HL-60 (cell line): ENCODE data around the gene MYO16.

Experiments used
- POLR2AphosphoS5 ChIP-seq: IDR thresholded peaks from 2 replicates; pipeline ENCODE4 v1.6.1; 2012; ENCODE audit warnings: low read depth
- TF ChIP-seq, protein P1 (sequence below): IDR thresholded peaks from one replicate; pipeline ENCODE4 v1.5.1; 2011; ENCODE audit warnings: low read length, control low read depth, inconsistent platforms; ENCODE audit not compliant: insufficient read depth

DNA sequence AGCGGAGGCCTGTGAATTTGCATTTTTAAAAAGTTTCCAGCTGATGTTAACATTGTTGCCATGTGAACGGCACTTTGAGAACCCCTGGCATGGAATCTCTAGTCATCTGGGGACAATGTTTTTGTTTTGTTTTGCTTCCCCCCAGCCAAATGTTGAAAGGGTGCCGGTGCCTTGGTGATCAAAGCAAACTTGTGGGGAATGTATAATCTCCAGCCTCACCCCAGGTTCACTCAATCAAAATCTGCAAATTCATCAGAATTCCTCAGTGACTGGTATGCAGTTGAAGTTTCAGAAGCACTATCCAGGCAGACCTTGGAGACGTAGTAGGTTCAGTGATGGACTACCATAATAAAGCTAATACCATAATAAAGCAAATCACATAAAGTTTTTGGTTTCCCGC is 428.7 kb downstream of the MYO16 start:
- TF ChIP-seq, protein P1, sequence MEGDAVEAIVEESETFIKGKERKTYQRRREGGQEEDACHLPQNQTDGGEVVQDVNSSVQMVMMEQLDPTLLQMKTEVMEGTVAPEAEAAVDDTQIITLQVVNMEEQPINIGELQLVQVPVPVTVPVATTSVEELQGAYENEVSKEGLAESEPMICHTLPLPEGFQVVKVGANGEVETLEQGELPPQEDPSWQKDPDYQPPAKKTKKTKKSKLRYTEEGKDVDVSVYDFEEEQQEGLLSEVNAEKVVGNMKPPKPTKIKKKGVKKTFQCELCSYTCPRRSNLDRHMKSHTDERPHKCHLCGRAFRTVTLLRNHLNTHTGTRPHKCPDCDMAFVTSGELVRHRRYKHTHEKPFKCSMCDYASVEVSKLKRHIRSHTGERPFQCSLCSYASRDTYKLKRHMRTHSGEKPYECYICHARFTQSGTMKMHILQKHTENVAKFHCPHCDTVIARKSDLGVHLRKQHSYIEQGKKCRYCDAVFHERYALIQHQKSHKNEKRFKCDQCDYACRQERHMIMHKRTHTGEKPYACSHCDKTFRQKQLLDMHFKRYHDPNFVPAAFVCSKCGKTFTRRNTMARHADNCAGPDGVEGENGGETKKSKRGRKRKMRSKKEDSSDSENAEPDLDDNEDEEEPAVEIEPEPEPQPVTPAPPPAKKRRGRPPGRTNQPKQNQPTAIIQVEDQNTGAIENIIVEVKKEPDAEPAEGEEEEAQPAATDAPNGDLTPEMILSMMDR: no peak
- TF ChIP-seq POLR2AphosphoS5: no peak
